NCI-H146 treated with DMSO at 0.1 percent for 48 hours (cell line): Measurements from ENCODE around the gene TLE6.
"Not testable (repeated sequence)": the region's sequence is repeated elsewhere in the genome, so short reads cannot be mapped to it uniquely, and the experiment has no call there.

Experiments used
- DNase-seq: peaks from one replicate; lab custom pipeline; 2025; ENCODE audit not compliant: unreplicated experiment; lab: John Stamatoyannopoulos, UW

Gene TLE6

GRCh38 chr19:3001235-3001800, 24.0 kb downstream of the TLE6 start:
- DNase-seq, result no peak

GRCh38 chr19:3003046-3003445, 25.7 kb downstream of the TLE6 start:
- no peak for DNase-seq

- no peak for DNase-seq
These were observed 27.2 kb downstream of the TLE6 start for GRCh38 chr19:3004522-3004921.

GRCh38 chr19:3005345-3005744, 28.0 kb downstream of the TLE6 start:
- DNase-seq, result no peak

- no peak for DNase-seq
These were observed 28.9 kb downstream of the TLE6 start for GRCh38 chr19:3006075-3006767.

- no peak for DNase-seq
These were observed 30.6 kb downstream of the TLE6 start for GRCh38 chr19:3007975-3008374.

- DNase-seq, result no peak
These were observed 31.6 kb downstream of the TLE6 start for GRCh38 chr19:3008994-3009393.

- no peak for DNase-seq
These were observed 33.5 kb downstream of the TLE6 start for GRCh38 chr19:3010871-3011270.

GRCh38 chr19:3012059-3012458, 34.7 kb downstream of the TLE6 start:
- DNase-seq, result not testable (repeated sequence)

GRCh38 chr19:3012621-3013262, 35.4 kb downstream of the TLE6 start:
- DNase-seq, result no peak

- no peak for DNase-seq
These were observed 35.9 kb downstream of the TLE6 start for GRCh38 chr19:3013263-3013725.

- DNase-seq, result no peak
These were observed 36.8 kb downstream of the TLE6 start for GRCh38 chr19:3014135-3014534.

GRCh38 chr19:3015126-3016057, 38.0 kb downstream of the TLE6 start:
- no peak for DNase-seq

GRCh38 chr19:3017923-3018322, 40.6 kb downstream of the TLE6 start:
- no peak for DNase-seq

GRCh38 chr19:3019211-3019854, 42.0 kb downstream of the TLE6 start:
- no peak for DNase-seq

GRCh38 chr19:3020321-3020960, 43.1 kb downstream of the TLE6 start:
- DNase-seq, result no peak

- DNase-seq, result no peak
These were observed 47.1 kb downstream of the TLE6 start for GRCh38 chr19:3024509-3024869.

- DNase-seq, result no peak
These were observed 47.6 kb downstream of the TLE6 start for GRCh38 chr19:3024870-3025548.

GRCh38 chr19:3025549-3025886, 48.2 kb downstream of the TLE6 start:
- no peak for DNase-seq

- DNase-seq, result no peak
These were observed 49.4 kb downstream of the TLE6 start for GRCh38 chr19:3026768-3027167.
